Measurements from ENCODE around the gene AK2.

AK2 gene

GRCh38 chr1:33021567-33022431 is 14.9 kb downstream of the AK2 start:
- Histone ChIP-seq H3K4me1 (ENCODE audit: control insufficient read depth in 1 of 2, insufficient read depth in 2 of 2, low read length in 2 of 2) (no peaks in the 10 kb centered on the region), H3K4me3 (ENCODE audit: low read depth in 1 of 2, low read length in 2 of 2) (no peak overlapping the region), H3K36me3 (ENCODE audit: control insufficient read depth in 1 of 2, insufficient read depth in 2 of 2, low read length in 2 of 2) (peaks cover 53 to 65% of the 10 kb centered on the region in 2 donors), H3K27ac (ENCODE audit: low read length) (peak overlapping the region; percentile 20), H3K9me3 (ENCODE audit: control insufficient read depth in 1 of 2, low read length in 2 of 2) (no peaks in the 10 kb centered on the region), H3K27me3 (ENCODE audit: low read depth, low read length) (no peaks in the 10 kb centered on the region)

GRCh38 chr1:33018112-33018511 is 18.6 kb downstream of the AK2 start:
- H3K27me3 ChIP-seq (ENCODE audit: low read depth, low read length): no peaks in the 10 kb centered on the region
- H3K4me1 ChIP-seq (ENCODE audit: control insufficient read depth in 1 of 2, insufficient read depth in 2 of 2, low read length in 2 of 2): no peaks in the 10 kb centered on the region
- no peak overlapping the region for H3K4me3 ChIP-seq (ENCODE audit: low read depth in 1 of 2, low read length in 2 of 2)
- peaks cover 53 to 67% of the 10 kb centered on the region in 2 donors for H3K36me3 ChIP-seq (ENCODE audit: control insufficient read depth in 1 of 2, insufficient read depth in 2 of 2, low read length in 2 of 2)
- H3K27ac ChIP-seq (ENCODE audit: low read length): no peak overlapping the region
- no peaks in the 10 kb centered on the region for H3K9me3 ChIP-seq (ENCODE audit: control insufficient read depth in 1 of 2, low read length in 2 of 2)

GRCh38 chr1:33017175-33017574 is 19.5 kb downstream of the AK2 start:
- Histone ChIP-seq H3K27me3 (ENCODE audit: low read depth, low read length) (no peaks in the 10 kb centered on the region), H3K9me3 (ENCODE audit: control insufficient read depth in 1 of 2, low read length in 2 of 2) (no peaks in the 10 kb centered on the region), H3K27ac (ENCODE audit: low read length) (no peak overlapping the region), H3K36me3 (ENCODE audit: control insufficient read depth in 1 of 2, insufficient read depth in 2 of 2, low read length in 2 of 2) (peaks cover 61 to 69% of the 10 kb centered on the region in 2 donors), H3K4me1 (ENCODE audit: control insufficient read depth in 1 of 2, insufficient read depth in 2 of 2, low read length in 2 of 2) (no peaks in the 10 kb centered on the region), H3K4me3 (ENCODE audit: low read depth in 1 of 2, low read length in 2 of 2) (no peak overlapping the region)

- H3K27ac ChIP-seq (ENCODE audit: low read length): no peak overlapping the region
- H3K9me3 ChIP-seq (ENCODE audit: control insufficient read depth in 1 of 2, low read length in 2 of 2): no peaks in the 10 kb centered on the region
- H3K36me3 ChIP-seq (ENCODE audit: control insufficient read depth in 1 of 2, insufficient read depth in 2 of 2, low read length in 2 of 2): peaks cover 51 to 52% of the 10 kb centered on the region in 2 donors
- H3K27me3 ChIP-seq (ENCODE audit: low read depth, low read length): no peaks in the 10 kb centered on the region
- no peak overlapping the region for H3K4me3 ChIP-seq (ENCODE audit: low read depth in 1 of 2, low read length in 2 of 2)
- H3K4me1 ChIP-seq (ENCODE audit: control insufficient read depth in 1 of 2, insufficient read depth in 2 of 2, low read length in 2 of 2): peaks cover 5 to 14% of the 10 kb centered on the region in 2 donors
Measured at GRCh38 chr1:33015216-33015615, 21.5 kb downstream of the AK2 start.

- no peak overlapping the region for H3K4me3 ChIP-seq (ENCODE audit: low read depth in 1 of 2, low read length in 2 of 2)
- H3K36me3 ChIP-seq (ENCODE audit: control insufficient read depth in 1 of 2, insufficient read depth in 2 of 2, low read length in 2 of 2): peaks cover 45 to 46% of the 10 kb centered on the region in 2 donors
- no peak overlapping the region for H3K27ac ChIP-seq (ENCODE audit: low read length)
- H3K27me3 ChIP-seq (ENCODE audit: low read depth, low read length): no peaks in the 10 kb centered on the region
- no peaks in the 10 kb centered on the region for H3K9me3 ChIP-seq (ENCODE audit: control insufficient read depth in 1 of 2, low read length in 2 of 2)
- H3K4me1 ChIP-seq (ENCODE audit: control insufficient read depth in 1 of 2, insufficient read depth in 2 of 2, low read length in 2 of 2): peaks cover 5 to 16% of the 10 kb centered on the region in 2 donors
Measured at GRCh38 chr1:33014464-33015163, 22.1 kb downstream of the AK2 start.

- no peak overlapping the region for H3K27ac ChIP-seq (ENCODE audit: low read length)
- H3K36me3 ChIP-seq (ENCODE audit: control insufficient read depth in 1 of 2, insufficient read depth in 2 of 2, low read length in 2 of 2): peaks cover 36 to 42% of the 10 kb centered on the region in 2 donors
- H3K4me3 ChIP-seq (ENCODE audit: low read depth in 1 of 2, low read length in 2 of 2): no peak overlapping the region
- no peaks in the 10 kb centered on the region for H3K9me3 ChIP-seq (ENCODE audit: control insufficient read depth in 1 of 2, low read length in 2 of 2)
- peaks cover 9 to 22% of the 10 kb centered on the region in 2 donors for H3K4me1 ChIP-seq (ENCODE audit: control insufficient read depth in 1 of 2, insufficient read depth in 2 of 2, low read length in 2 of 2)
- H3K27me3 ChIP-seq (ENCODE audit: low read depth, low read length): no peaks in the 10 kb centered on the region
Measured at GRCh38 chr1:33013791-33014190, 22.9 kb downstream of the AK2 start.

- peak overlapping the region; percentile 83 for H3K27ac ChIP-seq (ENCODE audit: low read length)
- peaks cover 9 to 27% of the 10 kb centered on the region in 2 donors for H3K4me1 ChIP-seq (ENCODE audit: control insufficient read depth in 1 of 2, insufficient read depth in 2 of 2, low read length in 2 of 2)
- H3K36me3 ChIP-seq (ENCODE audit: control insufficient read depth in 1 of 2, insufficient read depth in 2 of 2, low read length in 2 of 2): peaks cover 27 to 44% of the 10 kb centered on the region in 2 donors
- H3K27me3 ChIP-seq (ENCODE audit: low read depth, low read length): no peaks in the 10 kb centered on the region
- no peaks in the 10 kb centered on the region for H3K9me3 ChIP-seq (ENCODE audit: control insufficient read depth in 1 of 2, low read length in 2 of 2)
- no peak overlapping the region for H3K4me3 ChIP-seq (ENCODE audit: low read depth in 1 of 2, low read length in 2 of 2)
Measured at GRCh38 chr1:33012165-33012564, 24.5 kb downstream of the AK2 start.

GRCh38 chr1:33010932-33011731 is 25.6 kb downstream of the AK2 start:
- Histone ChIP-seq H3K9me3 (ENCODE audit: control insufficient read depth in 1 of 2, low read length in 2 of 2) (no peaks in the 10 kb centered on the region), H3K36me3 (ENCODE audit: control insufficient read depth in 1 of 2, insufficient read depth in 2 of 2, low read length in 2 of 2) (peaks cover 27 to 43% of the 10 kb centered on the region in 2 donors), H3K27me3 (ENCODE audit: low read depth, low read length) (no peaks in the 10 kb centered on the region), H3K4me3 (ENCODE audit: low read depth in 1 of 2, low read length in 2 of 2) (peak overlapping the region in 1 of 2 donors; percentile 11), H3K27ac (ENCODE audit: low read length) (peak overlapping the region; percentile 83), H3K4me1 (ENCODE audit: control insufficient read depth in 1 of 2, insufficient read depth in 2 of 2, low read length in 2 of 2) (peaks cover 9 to 27% of the 10 kb centered on the region in 2 donors)

- Histone ChIP-seq H3K36me3 (ENCODE audit: control insufficient read depth in 1 of 2, insufficient read depth in 2 of 2, low read length in 2 of 2) (peaks cover 30 to 43% of the 10 kb centered on the region in 2 donors), H3K9me3 (ENCODE audit: control insufficient read depth in 1 of 2, low read length in 2 of 2) (no peaks in the 10 kb centered on the region), H3K4me3 (ENCODE audit: low read depth in 1 of 2, low read length in 2 of 2) (no peak overlapping the region), H3K4me1 (ENCODE audit: control insufficient read depth in 1 of 2, insufficient read depth in 2 of 2, low read length in 2 of 2) (peaks cover 9 to 27% of the 10 kb centered on the region in 2 donors), H3K27ac (ENCODE audit: low read length) (peak overlapping the region; percentile 10), H3K27me3 (ENCODE audit: low read depth, low read length) (no peaks in the 10 kb centered on the region)
Measured at GRCh38 chr1:33009561-33009960, 27.1 kb downstream of the AK2 start.

- Histone ChIP-seq H3K4me1 (ENCODE audit: control insufficient read depth in 1 of 2, insufficient read depth in 2 of 2, low read length in 2 of 2) (peaks cover 9 to 27% of the 10 kb centered on the region in 2 donors), H3K27ac (ENCODE audit: low read length) (no peak overlapping the region), H3K36me3 (ENCODE audit: control insufficient read depth in 1 of 2, insufficient read depth in 2 of 2, low read length in 2 of 2) (peaks cover 18 to 31% of the 10 kb centered on the region in 2 donors), H3K9me3 (ENCODE audit: control insufficient read depth in 1 of 2, low read length in 2 of 2) (no peaks in the 10 kb centered on the region), H3K4me3 (ENCODE audit: low read depth in 1 of 2, low read length in 2 of 2) (no peak overlapping the region), H3K27me3 (ENCODE audit: low read depth, low read length) (no peaks in the 10 kb centered on the region)
Measured at GRCh38 chr1:33008051-33008914, 28.4 kb downstream of the AK2 start.
